ENCODE results near the gene NELFA.

- TF ChIP-seq CTCF (IDR thresholded peaks at IDR 0.05) (no peak), POLR2A (IDR thresholded peaks at IDR 0.05) (no peak)
Observed at GRCh38 chr4:1998296-1998695, 10.5 kb downstream of the NELFA start.

Data from right lobe of liver (tissue), 4 donors.